Superior temporal gyrus (tissue), 1 donor: Measurements from ENCODE around the gene GRHL1.
"Not testable (repeated sequence)": the region's sequence is repeated elsewhere in the genome, so short reads cannot be mapped to it uniquely, and the experiment has no call there.

Source experiments
- DNase-seq: peaks from one replicate; pipeline ENCODE4 v3.0.0-alpha.2; 2016; ENCODE audit errors: extremely low spot score

GRHL1 gene

DNA sequence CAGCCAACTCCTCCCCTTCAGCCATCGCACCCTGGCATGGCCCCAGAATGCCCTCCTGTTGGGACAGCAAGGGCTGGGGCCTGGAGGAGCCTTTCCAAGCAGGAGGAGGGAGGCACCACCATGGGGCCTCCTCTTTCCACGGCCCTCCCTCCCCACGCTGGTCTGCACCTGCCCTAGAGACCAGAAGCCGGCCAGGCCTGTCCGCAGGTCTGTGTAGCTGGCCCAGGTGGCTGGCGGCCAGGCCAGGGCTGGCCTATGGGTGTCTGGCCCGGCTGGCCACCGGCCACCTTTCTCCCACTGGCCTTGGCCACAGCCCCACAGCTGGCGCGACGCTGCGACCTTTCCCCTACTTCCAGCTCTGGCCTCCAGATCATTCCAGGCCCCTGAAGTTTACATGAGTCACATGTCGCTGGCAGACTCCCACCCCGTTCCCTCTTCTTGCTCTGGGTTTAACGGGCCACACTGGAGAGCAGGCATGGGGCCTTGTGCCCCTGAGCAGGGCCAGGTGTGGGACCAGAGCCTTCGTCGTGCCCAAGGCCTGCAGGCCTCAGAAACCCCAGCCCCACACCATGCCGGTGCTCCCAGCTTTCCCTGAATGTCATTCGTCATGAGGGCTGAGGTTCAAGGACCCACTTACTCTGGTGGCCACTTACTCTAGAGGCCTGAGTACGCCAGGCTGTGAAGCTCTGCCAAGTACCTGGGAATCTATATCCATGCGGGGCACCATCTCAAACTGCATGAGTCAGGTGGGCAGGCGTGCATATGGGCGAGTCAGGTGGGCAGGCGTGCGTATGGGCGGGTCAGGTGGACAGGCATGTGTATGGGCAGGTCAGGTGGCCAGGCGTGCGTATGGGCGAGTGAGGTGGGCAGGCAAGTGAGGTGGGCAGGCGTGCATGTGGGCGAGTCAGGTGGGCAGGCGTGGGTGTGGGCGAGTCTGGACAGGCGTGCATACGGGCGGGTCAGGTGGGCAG lies 58.6 kb downstream of the GRHL1 start:
- no peak for DNase-seq

DNA sequence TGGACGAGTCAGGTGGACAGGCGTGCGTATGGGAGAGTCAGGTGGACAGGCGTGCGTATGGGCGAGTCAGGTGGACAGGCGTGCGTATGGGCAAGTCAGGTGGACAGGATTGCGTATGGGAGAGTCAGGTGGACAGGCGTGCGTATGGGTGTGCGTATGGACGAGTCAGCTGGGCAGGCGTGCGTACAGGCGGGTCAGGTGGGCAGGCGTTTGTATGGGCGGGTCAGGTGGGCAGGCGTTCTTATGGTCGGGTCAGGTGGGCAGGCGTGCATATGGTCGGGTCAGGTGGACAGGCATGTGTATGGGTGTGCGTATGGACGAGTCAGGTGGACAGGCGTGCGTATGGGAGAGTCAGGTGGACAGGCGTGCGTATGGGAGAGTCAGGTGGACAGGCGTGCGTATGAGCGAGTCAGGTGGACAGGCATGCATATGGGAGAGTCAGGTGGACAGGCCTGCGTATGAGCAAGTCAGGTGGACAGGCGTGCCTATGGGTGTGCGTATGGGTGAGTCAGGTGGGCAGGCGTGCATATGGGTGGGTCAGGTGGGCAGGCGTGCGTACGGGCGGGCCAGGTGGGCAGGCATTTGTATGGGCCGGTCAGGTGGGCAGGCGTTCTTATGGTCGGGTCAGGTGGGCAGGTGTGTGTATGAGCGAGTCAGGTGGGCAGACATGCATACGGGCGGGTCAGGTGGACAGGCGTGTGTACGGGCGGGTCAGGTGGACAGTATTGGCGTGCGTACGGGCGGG lies 59.5 kb downstream of the GRHL1 start:
- not testable (repeated sequence) for DNase-seq

GRCh38 chr2:10011606-10012325 lies 60.3 kb downstream of the GRHL1 start:
- DNase-seq, result not testable (repeated sequence)

DNA sequence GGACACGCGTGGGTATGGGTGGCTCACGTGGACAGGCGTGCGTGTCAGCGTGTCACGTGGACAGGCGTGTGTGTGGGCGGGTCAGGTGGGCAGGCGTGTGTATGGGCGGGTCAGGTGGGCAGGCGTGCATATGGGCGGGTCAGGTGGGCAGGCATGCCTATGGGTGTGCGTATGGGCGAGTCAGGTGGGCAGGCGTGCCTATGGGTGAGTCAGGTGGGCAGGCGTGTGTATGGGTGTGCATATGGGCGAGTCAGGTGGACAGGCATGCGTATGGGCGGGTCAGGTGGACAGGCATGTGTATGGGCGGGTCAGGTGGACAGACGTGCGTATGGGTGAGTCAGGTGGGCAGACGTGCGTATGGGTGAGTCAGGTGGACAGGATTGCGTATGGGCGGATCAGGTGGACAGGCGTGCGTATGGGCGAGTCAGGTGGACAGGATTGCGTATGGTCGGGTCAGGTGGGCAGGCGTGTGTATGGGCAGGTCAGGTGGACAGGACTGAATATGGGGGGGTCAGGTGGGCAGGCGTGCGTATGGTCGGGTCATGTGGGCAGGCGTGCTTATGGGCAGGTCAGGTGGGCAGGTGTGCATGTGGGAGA lies 61.0 kb downstream of the GRHL1 start:
- DNase-seq, result not testable (repeated sequence)

DNA sequence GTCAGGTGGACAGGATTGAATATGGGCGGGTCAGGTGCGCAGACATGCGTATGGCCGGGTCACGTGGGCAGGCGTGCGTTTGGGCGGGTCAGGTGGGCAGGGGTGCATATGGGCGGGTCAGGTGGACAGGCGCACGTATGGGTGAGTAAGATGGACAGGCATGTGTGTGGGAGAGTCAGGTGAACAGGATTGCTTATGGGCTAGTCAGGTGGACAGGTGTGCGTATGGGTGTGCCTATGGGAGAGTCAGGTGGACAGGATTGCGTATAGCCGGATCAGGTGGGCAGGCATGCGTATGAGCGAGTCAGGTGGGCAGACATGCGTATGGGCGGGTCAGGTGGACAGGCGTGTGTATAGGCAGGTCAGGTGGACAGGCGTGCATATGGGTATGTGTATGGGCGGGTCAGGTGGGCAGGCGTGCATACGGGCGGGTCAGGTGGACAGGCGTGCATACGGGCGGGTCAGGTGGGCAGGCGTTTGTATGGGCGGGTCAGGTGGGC lies 61.5 kb downstream of the GRHL1 start:
- DNase-seq, result no peak

- not testable (repeated sequence) for DNase-seq
These were observed 62.3 kb downstream of the GRHL1 start for GRCh38 chr2:10013651-10014417.

GRCh38 chr2:10014418-10015190 lies 63.1 kb downstream of the GRHL1 start:
- no peak for DNase-seq

GRCh38 chr2:10015376-10015989 lies 64.0 kb downstream of the GRHL1 start:
- not testable (repeated sequence) for DNase-seq

- DNase-seq, result no peak
These were observed 64.7 kb downstream of the GRHL1 start for GRCh38 chr2:10016001-10016801.

GRCh38 chr2:10016802-10017258 lies 65.3 kb downstream of the GRHL1 start:
- no peak for DNase-seq

GRCh38 chr2:10017313-10017941 lies 65.9 kb downstream of the GRHL1 start:
- no peak for DNase-seq

DNA sequence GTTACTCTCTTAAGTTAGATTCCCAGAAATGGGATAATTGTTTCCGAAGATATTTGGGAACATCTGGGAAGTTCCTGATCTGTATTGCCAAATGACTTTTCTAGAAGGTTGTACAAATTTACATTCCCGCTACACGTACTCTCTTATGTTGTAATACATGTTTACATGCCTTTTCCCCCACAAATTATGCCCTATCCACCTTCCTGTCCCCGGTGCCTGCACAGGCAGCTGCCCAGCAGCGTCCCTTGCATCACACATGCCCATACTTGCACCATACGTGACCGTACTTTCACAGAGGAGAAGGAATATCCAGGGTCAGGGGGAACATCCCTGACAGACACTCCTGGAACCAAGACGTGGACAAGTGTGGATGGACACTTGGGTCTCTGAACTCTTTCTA lies 67.7 kb downstream of the GRHL1 start:
- no peak for DNase-seq

DNA sequence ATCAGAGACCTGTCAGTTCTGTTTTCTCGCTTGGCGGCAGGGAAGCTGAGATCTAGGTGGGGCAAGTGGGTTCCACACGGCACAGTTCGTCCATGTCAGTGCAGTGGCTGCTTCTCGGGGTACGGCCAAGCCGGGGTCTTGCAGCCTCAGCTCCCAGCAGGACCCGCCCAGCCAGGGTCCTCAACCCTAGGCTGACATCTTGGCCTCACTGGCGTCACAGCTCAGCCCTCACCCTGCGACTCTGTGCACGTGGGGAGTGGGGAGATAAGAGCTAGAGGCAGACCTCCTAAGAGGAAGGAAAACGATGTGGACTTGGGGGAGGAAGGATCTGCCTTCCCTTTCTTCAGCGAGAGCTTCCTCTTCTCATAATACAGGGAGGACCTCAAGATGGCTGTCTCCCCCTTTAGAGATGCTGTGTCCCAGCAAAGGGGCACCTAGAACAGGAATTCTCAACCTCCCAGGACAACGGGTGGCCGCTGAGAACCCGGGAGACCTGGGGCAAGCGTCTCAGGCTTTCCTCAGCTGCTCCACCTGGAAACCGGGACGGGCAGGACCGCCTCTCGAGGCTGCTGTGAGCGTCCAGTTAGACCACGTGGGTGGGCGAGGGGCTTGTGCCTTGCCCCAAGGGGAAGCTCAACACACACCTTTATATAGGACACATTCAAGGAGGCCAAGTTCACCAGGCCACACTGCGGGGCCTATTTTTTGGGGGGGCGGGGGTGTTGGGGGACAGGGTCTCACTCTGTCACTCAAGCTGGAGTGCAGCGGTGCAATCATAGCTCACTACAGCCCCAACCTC lies 68.3 kb downstream of the GRHL1 start:
- DNase-seq, result no peak

GRCh38 chr2:10022041-10022421 lies 70.5 kb downstream of the GRHL1 start:
- no peak for DNase-seq

GRCh38 chr2:10022445-10022844 lies 71.0 kb downstream of the GRHL1 start:
- DNase-seq, result no peak

- no peak for DNase-seq
These were observed 71.6 kb downstream of the GRHL1 start for GRCh38 chr2:10022966-10023662.
